Large intestine (tissue), 12 donors: Measurements from ENCODE around the gene ENDOU. TPM values are rescaled to one million over a fixed set of nuclear protein-coding genes. Genes with fewer than 3 reads are reported as not detected.
A peak's percentile ranks its signal among the peaks of the same experiment; 100 is the strongest.

Experiments
- DNase-seq, 2 donors: peaks; one replicate each; pipeline versions ENCODE4 v3.0.0 to v3.0.0-alpha.2; 2013
- H3K27ac ChIP-seq: one replicate; pipeline ENCODE4 v1.5.1; 2013; ENCODE audit warnings: low read length
- H3K27me3 ChIP-seq: 2 replicates; pipeline ENCODE4 v1.6.1; 2013; ENCODE audit warnings: low read length; ENCODE audit not compliant: control insufficient read depth, insufficient read depth
- H3K36me3 ChIP-seq: 2 replicates; pipeline ENCODE4 v1.6.1; 2013; ENCODE audit warnings: low read length; ENCODE audit not compliant: control insufficient read depth, insufficient read depth
- H3K4me1 ChIP-seq: one replicate; pipeline ENCODE4 v1.6.1; 2013; ENCODE audit warnings: low read length; ENCODE audit not compliant: control insufficient read depth, insufficient read depth
- H3K4me3 ChIP-seq: one replicate; pipeline ENCODE4 v1.5.1; 2013; ENCODE audit warnings: low read length
- H3K9me3 ChIP-seq: one replicate; pipeline ENCODE4 v1.6.1; 2013; ENCODE audit warnings: mild to moderate bottlenecking, low read depth, low read length, moderate library complexity; ENCODE audit not compliant: control insufficient read depth
- WGBS: methylation state at CpG from one replicate; pipeline ENCODE4 v1.1.5; 2013; ENCODE audit warnings: low lambda C conversion rate; ENCODE audit not compliant: insufficient coverage; 5-methylcytosine and 5-hydroxymethylcytosine counted together
- long read RNA-seq, 11 donors: transcript quantifications; one replicate each; lab custom pipeline, GENCODE V29; 2026
- polyA plus RNA-seq: library from polyadenylated mRNA; unstranded; fragments of 120-200 nt; gene quantifications from one replicate; pipeline ENCODE4 v1.2.1, GENCODE V29; 2013

Gene ENDOU, protein sequence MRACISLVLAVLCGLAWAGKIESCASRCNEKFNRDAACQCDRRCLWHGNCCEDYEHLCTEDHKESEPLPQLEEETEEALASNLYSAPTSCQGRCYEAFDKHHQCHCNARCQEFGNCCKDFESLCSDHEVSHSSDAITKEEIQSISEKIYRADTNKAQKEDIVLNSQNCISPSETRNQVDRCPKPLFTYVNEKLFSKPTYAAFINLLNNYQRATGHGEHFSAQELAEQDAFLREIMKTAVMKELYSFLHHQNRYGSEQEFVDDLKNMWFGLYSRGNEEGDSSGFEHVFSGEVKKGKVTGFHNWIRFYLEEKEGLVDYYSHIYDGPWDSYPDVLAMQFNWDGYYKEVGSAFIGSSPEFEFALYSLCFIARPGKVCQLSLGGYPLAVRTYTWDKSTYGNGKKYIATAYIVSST
- 1.8 TPM for polyA plus RNA-seq
- long read RNA-seq, donor 1 = 0 reads
- long read RNA-seq, donor 2 = 0 reads
- long read RNA-seq, donor 3 = 0 reads
- long read RNA-seq, donor 4 = 0 reads
- long read RNA-seq, donor 5, partial matches to known transcripts = 0 of 1 reads
- long read RNA-seq, donor 5, other reads (novel, unspliced or antisense) = 0 of 1 reads
- long read RNA-seq, donor 6 = 0 reads
- long read RNA-seq, donor 7 = 0 reads
- long read RNA-seq, donor 8 = 0 reads
- long read RNA-seq, donor 9 = 0 reads
- long read RNA-seq, donor 10 = 0 reads
- long read RNA-seq, donor 11 = 0 reads

DNA sequence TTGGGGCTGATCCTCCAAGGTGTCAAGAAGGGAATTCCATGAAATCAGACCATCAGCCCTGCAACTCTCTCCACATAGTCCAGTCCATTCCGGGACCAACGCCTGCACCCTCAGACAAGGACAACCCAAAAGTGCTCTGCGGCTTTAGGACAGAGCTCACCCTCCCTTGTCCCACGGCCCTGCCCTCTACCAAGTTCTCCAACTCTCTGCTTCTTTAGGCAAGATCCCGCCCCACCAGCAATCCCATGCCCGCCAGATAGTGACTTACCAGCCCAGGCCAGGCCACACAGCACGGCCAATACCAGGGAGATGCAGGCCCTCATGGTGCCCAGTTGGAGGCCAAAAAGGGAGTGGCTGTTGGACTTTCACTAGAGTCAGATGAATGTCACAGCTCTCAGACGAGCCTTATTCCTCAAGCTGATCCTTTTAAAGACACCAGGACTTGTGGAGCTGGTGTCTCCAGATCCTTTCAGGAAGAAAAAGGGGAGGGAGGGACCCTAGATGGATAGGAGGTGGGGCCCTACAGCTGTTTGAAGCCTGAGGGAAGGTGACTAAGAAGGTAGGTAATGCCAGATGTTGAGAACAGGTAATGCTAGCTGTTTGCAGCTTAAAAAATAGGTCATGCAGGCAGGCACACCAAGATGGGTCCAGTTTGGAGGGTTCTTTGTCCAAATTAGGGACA is at the start of gene ENDOU:
ENDOU (minus strand) TSS at position 400 of the 682 bp plus-strand sequence; CDS start at position 323, 77 bp downstream.
- no peak for DNase-seq
- Histone ChIP-seq H3K4me3 (no peak within 1 kb of the TSS), H3K4me1 (no peaks in the 10 kb centered on the region), H3K27me3 (no peaks in the 10 kb centered on the region), H3K27ac (no peak within 1 kb of the TSS), H3K36me3 (peaks cover 5% of the 10 kb centered on the region), H3K9me3 (no peaks in the 10 kb centered on the region)
- WGBS = no CpG with 5 or more reads among the region's 8 CpGs

DNA sequence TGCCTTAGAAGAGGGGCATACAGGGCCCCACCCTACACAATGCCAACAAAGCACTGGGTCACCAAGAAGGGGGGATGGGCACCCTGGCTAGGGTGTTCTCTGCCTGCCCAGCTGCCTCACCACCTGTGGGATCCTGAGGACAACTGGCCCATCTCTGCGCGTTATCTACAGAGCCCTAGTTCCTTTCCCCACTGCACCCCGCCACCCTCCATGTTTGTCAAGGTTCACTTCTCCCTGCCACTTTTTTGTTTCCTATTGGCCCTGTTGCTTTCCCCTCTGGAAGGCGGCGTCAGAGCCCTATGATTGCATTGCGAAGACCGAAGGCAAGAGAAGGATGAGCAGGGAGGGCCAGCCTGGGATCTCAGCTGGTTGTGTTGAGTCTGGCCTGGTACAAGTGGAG is 49.4 kb upstream of the ENDOU start:
- Histone ChIP-seq H3K9me3 (no peaks in the 10 kb centered on the region), H3K4me1 (peaks cover 5% of the 10 kb centered on the region), H3K4me3 (no peak overlapping the region), H3K27ac (no peak overlapping the region), H3K27me3 (peaks cover 2% of the 10 kb centered on the region), H3K36me3 (peaks cover 2% of the 10 kb centered on the region)
- WGBS = 100% methylated on average over 5 of the region's 7 CpGs
- no peak for DNase-seq

DNA sequence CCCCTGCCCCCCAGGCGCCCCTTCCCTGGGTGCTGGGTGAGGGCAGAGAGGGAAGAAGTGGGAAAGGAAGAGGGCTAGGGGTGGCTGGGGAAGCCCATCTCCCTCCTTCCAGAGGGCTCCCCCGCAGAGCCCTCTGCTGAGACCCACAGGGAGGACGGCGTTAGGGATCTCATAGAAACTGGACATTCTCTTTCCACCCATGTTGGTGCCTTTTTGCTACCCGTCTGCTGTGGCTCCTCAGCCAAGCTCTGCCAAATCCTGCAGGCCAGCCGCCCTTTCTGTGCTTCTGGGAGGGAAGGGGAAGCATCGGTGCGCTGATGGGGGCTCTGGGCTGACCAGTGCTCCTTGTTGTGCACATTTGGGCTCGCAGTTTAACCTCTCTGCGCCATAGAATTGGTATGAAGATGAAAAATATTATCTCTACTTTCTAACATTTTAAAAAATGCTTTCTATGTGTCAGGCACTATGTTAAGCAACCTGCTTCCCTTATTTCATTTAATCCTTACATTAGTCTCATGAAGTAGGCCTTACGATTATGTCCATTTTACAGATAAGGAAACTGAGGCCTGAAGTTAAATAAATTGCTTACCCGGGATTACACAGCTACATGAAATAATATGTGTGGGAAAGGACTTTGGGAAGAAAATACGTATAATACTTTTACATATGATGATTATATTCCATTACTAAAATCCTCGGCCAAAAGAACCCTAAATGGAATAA is 48.7 kb upstream of the ENDOU start:
- 100% methylated on average over 3 of the region's 14 CpGs for WGBS

DNA sequence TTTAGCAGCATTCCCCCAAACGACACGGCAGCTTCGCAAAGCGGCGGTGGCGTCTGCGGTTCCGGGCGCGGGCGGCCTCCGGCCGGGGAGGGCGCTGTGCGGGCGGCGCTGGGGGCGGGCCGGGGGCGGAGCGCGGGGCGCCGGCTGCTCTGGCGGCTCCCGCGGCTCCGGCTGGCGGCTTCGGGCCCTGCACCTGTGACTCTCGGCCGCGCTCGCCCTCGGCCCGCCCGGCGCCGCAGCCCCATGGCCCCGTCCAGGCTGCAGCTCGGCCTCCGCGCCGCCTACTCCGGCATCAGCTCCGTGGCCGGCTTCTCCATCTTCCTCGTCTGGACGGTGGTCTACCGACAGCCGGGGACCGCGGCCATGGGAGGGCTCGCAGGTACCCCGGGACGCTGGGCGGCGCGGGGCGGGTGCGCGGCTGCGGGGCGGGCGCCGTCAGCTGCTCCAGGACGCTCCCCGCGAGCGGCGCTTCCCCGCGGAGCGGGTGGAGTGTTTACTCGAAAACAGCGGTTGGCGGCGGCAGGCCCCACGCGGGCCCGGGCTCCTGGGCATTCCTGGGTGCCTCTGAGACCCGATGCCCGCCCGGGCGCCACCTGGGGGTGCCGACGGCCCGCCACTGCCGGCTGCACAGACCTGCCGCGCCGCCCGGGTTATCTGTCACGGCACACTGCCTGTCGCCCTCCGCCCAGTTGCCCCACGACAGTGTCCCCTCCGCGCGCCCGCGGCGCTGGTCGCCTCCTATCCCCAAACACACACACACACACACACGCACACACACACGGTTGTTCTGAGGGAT is 48.0 kb upstream of the ENDOU start, which contains the start of gene SLC48A1:
SLC48A1 (plus strand) TSS at position 177 of the 796 bp plus-strand sequence; CDS start at position 244, 67 bp downstream.
- H3K27ac ChIP-seq = no peak within 1 kb of the TSS
- peak; percentile 54 to 80 for DNase-seq
- WGBS = no CpG with 5 or more reads among the region's 106 CpGs
- peaks cover 2% of the 10 kb centered on the region for H3K36me3 ChIP-seq
- H3K4me3 ChIP-seq = peak within 1 kb of the TSS; percentile 64
- peaks cover 2% of the 10 kb centered on the region for H3K27me3 ChIP-seq
- peaks cover 10% of the 10 kb centered on the region for H3K4me1 ChIP-seq
- no peaks in the 10 kb centered on the region for H3K9me3 ChIP-seq

More for the DNA sequence above, 48.7 kb upstream of the ENDOU start:
- no peak overlapping the region for H3K27ac ChIP-seq
- H3K36me3 ChIP-seq = peaks cover 2% of the 10 kb centered on the region
- H3K9me3 ChIP-seq = no peaks in the 10 kb centered on the region
- no peak for DNase-seq
- H3K4me1 ChIP-seq = peaks cover 6% of the 10 kb centered on the region
- H3K4me3 ChIP-seq = peak overlapping the region; percentile 64
- peaks cover 2% of the 10 kb centered on the region for H3K27me3 ChIP-seq

DNA sequence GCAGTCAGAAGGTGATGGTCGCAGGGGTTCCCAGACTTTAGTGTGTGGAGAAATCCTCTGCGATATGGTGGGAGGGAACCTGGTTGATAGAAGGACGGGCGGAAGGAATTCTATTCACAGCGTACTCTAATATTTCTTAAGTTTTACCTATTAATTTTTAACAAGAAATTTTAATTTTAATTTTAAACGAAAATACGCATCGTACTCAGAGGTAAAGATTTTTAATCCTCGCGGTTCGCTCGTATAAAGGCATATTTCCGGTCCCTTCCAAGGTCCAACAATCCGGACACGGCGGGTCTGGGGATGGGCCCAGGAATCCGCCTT is 47.4 kb upstream of the ENDOU start:
- 25% methylated on average over 5 of the region's 17 CpGs for WGBS
- Histone ChIP-seq H3K4me1 (peaks cover 10% of the 10 kb centered on the region), H3K27me3 (peaks cover 2% of the 10 kb centered on the region), H3K36me3 (peaks cover 2% of the 10 kb centered on the region), H3K4me3 (peak overlapping the region; percentile 64), H3K9me3 (no peaks in the 10 kb centered on the region), H3K27ac (no peak overlapping the region)
- no peak for DNase-seq

DNA sequence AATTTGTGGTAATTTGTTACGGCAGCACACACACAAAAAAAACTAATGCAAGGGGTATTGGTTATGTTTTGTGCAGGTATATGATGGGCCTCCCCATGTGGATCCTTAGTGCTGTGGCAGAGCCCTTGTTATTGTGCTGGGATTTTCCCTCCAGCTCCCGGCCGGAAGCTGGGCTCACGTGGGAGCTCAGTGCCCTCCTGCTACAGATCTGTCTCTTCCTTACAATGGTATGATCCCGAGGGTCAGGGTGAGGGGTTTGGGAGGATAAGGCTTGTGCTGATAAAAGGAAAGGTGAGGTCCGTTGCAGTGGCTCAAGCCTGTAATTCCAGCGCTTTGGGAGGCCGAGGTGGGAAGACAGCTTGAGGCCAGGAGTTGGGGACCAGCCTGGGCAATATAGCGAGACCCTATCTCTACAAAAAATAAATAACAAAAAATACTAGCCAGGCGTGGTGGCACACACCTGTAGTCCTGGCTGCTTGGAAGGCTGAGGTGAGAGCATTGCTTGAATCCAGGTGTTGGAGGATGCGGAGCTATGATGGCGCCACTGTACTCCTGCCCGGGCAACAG is 46.9 kb upstream of the ENDOU start:
- Histone ChIP-seq H3K27me3 (peaks cover 2% of the 10 kb centered on the region), H3K4me1 (peaks cover 10% of the 10 kb centered on the region), H3K4me3 (peak overlapping the region; percentile 64), H3K36me3 (peaks cover 2% of the 10 kb centered on the region), H3K27ac (no peak overlapping the region), H3K9me3 (no peaks in the 10 kb centered on the region)
- no peak for DNase-seq
- no CpG with 5 or more reads among the region's 13 CpGs for WGBS

DNA sequence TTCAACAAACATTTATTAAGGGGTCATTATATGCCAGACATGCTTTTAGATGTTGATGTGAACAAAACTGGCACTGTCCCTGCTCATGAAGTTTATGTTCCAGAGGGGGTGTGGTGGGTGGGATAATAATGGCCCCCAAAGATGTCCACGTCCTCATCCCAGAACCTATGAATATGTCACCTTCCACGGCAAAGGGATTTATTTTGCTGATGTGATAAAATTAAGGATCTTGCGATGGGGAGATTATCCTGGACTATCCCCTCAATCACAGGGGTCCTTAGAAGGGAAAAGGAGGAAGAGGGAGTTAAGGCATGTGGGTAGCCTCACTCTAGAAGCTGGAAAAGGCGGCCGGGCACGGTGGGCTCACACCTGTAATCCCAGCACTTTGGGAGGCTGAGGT is 46.0 kb upstream of the ENDOU start:
- WGBS = no CpG with 5 or more reads among the region's 6 CpGs
- no peak overlapping the region for H3K4me3 ChIP-seq
- peaks cover 2% of the 10 kb centered on the region for H3K36me3 ChIP-seq
- no peaks in the 10 kb centered on the region for H3K9me3 ChIP-seq
- no peak overlapping the region for H3K27ac ChIP-seq
- peaks cover 2% of the 10 kb centered on the region for H3K27me3 ChIP-seq
- peaks cover 10% of the 10 kb centered on the region for H3K4me1 ChIP-seq
- no peak for DNase-seq

DNA sequence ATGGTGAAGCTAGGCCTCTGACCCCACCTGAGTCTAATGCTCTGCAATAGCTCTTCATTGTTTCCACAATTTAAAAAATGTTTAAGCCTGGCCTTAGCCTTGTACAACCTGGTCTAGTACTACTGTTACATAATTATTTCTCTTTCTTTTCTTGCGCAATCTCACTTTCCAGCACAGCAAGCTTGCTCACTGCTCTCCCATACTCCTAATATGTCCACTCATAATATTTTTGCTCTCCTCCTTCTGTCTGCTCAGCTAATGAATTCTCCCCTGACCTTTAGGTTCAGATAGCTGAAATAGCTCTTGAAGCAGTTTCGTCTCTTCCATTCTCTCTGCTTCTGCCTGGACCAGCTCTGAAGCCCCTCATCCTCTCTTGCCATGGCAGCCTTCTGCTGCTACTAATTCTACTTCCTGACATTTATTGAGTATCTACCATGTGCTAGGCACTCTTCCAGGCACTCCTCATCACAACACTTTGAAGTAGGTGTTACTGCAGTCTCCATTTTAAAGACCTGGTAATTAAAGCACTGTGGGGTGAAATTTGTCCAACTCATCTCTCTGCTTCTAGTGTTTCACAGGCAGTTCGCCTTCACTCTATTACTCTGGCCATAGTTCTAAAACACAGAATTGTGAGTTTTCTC is 44.9 kb upstream of the ENDOU start:
- no CpG with 5 or more reads among the region's 3 CpGs for WGBS
- no peaks in the 10 kb centered on the region for H3K36me3 ChIP-seq
- H3K27me3 ChIP-seq = peaks cover 2% of the 10 kb centered on the region
- peaks cover 10% of the 10 kb centered on the region for H3K4me1 ChIP-seq
- no peak overlapping the region for H3K27ac ChIP-seq
- H3K4me3 ChIP-seq = no peak overlapping the region
- no peaks in the 10 kb centered on the region for H3K9me3 ChIP-seq
- DNase-seq = no peak
